HepG2 (cell line): ENCODE measurements around the gene OSER1. TPM values are rescaled to one million over a fixed set of nuclear protein-coding genes. Genes with fewer than 3 reads are reported as not detected.

Source experiments
- ATF7 ChIP-seq, 2 experiments: fragments of 450-650 bp in 1 of 2; sonication (generic) in 1 of 2; formaldehyde crosslinking in 1 of 2; IDR thresholded peaks; 2 replicates each; pipeline versions ENCODE4 v1.4.0 to v1.6.1; 2016 to 2020; ENCODE audit warnings: antibody characterized with exemption in 1 of 2, mild to moderate bottlenecking in 1 of 2, missing genetic modification reagents in 1 of 2
- FOSL1 ChIP-seq: sonication (generic); formaldehyde crosslinking; IDR thresholded peaks from 2 replicates; pipeline ENCODE4 v1.9.0; 2021; ENCODE audit warnings: missing genetic modification reagents, borderline replicate concordance
- KDM5B ChIP-seq: sonication (generic); formaldehyde crosslinking; IDR thresholded peaks from 2 replicates; pipeline ENCODE4 v1.4.0; 2020; ENCODE audit warnings: missing genetic modification reagents, mild to moderate bottlenecking, borderline replicate concordance
- MIER2 ChIP-seq: IDR thresholded peaks from 2 replicates; pipeline ENCODE4 v1.6.1; 2016; ENCODE audit warnings: missing biosample characterization, missing genetic modification reagents
- REL ChIP-seq: sonication (generic); formaldehyde crosslinking; conservative IDR thresholded peaks from 2 replicates; pipeline ENCODE4 v1.8.0; 2022; ENCODE audit warnings: mild to moderate bottlenecking, missing genetic modification reagents, moderate library complexity
- SMAD1 ChIP-seq: sonication (generic); formaldehyde crosslinking; IDR thresholded peaks from 2 replicates; pipeline ENCODE4 v1.4.0; 2020; ENCODE audit warnings: missing genetic modification reagents, low read depth, mild to moderate bottlenecking, borderline replicate concordance
- SP2 ChIP-seq: sonication (generic); formaldehyde crosslinking; IDR thresholded peaks from 2 replicates; pipeline ENCODE4 v1.5.1; 2020; ENCODE audit warnings: mild to moderate bottlenecking, missing genetic modification reagents
- SP5 ChIP-seq: IDR thresholded peaks from 2 replicates; pipeline ENCODE4 v1.6.1; 2016; ENCODE audit warnings: low read depth, borderline replicate concordance
- TMF1 ChIP-seq: sonication (generic); formaldehyde crosslinking; IDR thresholded peaks from 2 replicates; pipeline ENCODE4 v1.8.1; 2022; ENCODE audit warnings: low read depth, missing genetic modification reagents
- WIZ ChIP-seq: sonication (generic); formaldehyde crosslinking; IDR thresholded peaks from 2 replicates; pipeline ENCODE4 v1.5.1; 2020; ENCODE audit warnings: mild to moderate bottlenecking, missing genetic modification reagents
- ZNF224 ChIP-seq: sonication (generic); formaldehyde crosslinking; IDR thresholded peaks from 2 replicates; pipeline ENCODE4 v1.5.0; 2020; ENCODE audit warnings: mild to moderate bottlenecking, missing genetic modification reagents
- ZNF256 ChIP-seq: sonication (generic); formaldehyde crosslinking; conservative IDR thresholded peaks from 2 replicates; pipeline ENCODE4 v1.4.0; 2020; ENCODE audit warnings: missing genetic modification reagents
- ZNF460 ChIP-seq: sonication (generic); formaldehyde crosslinking; IDR thresholded peaks from 2 replicates; pipeline ENCODE4 v1.5.1; 2020; ENCODE audit warnings: missing genetic modification reagents, mild to moderate bottlenecking, borderline replicate concordance
- ZNF615 ChIP-seq: sonication (generic); formaldehyde crosslinking; IDR thresholded peaks from 2 replicates; pipeline ENCODE4 v1.5.0; 2020; ENCODE audit warnings: mild to moderate bottlenecking, missing genetic modification reagents, borderline replicate concordance
- ZNF703 ChIP-seq: sonication (generic); formaldehyde crosslinking; IDR thresholded peaks from 2 replicates; pipeline ENCODE4 v1.5.1; 2020; ENCODE audit warnings: missing genetic modification reagents, mild to moderate bottlenecking, moderate library complexity, borderline replicate concordance
- ZNF792 ChIP-seq: IDR thresholded peaks from 2 replicates; pipeline ENCODE4 v1.6.1; 2016
- ZNF891 ChIP-seq: sonication (generic); formaldehyde crosslinking; IDR thresholded peaks from 2 replicates; pipeline ENCODE4 v1.5.0; 2020; ENCODE audit warnings: mild to moderate bottlenecking, missing genetic modification reagents
- polyA plus RNA-seq, 8 experiments: library from polyadenylated mRNA; depleted of rRNA in 3 of 8; stranded (reverse) in 7 of 8; unstranded in 1 of 8; fragments of >200 nt; fragmentation: Illumina TruSeq in 4 of 8; extraction: Trizol in 4 of 8; gene quantifications; 2 replicates each; pipeline versions ENCODE4 v1.2.1 to v1.2.3, GENCODE V29; 2011 to 2016; ENCODE audit warnings: low read depth in 4 of 8, missing spikeins in 1 of 8, mixed read lengths in 1 of 8; ENCODE audit not compliant: insufficient read depth in 1 of 8
- total RNA-seq, 5 experiments: library from RNA; depleted of rRNA; stranded (reverse); fragments of >200 nt; fragmentation: Illumina TruSeq; extraction: Trizol; gene quantifications; 2 replicates each; pipeline ENCODE4 v1.2.3, GENCODE V29; 2016; ENCODE audit warnings: low read depth in 1 of 5
- TF ChIP-seq, protein P1 (sequence below): sonication (generic); formaldehyde crosslinking; IDR thresholded peaks from 2 replicates; pipeline ENCODE4 v1.4.0; 2020; ENCODE audit warnings: mild to moderate bottlenecking, missing genetic modification reagents
- TF ChIP-seq, protein P2 (sequence below): sonication (generic); formaldehyde crosslinking; IDR thresholded peaks from 2 replicates; pipeline ENCODE4 v1.4.0; 2020; ENCODE audit warnings: mild to moderate bottlenecking, missing genetic modification reagents
- TF ChIP-seq, protein P3 (sequence below): conservative IDR thresholded peaks from 2 replicates; pipeline ENCODE4 v1.6.1; 2018; ENCODE audit warnings: missing genetic modification reagents
- TF ChIP-seq, protein P4 (sequence below), 2 experiments: IDR thresholded peaks; 2 replicates each; pipeline ENCODE4 v1.6.1; 2011 to 2012; ENCODE audit warnings: low read length in 2 of 2, borderline replicate concordance in 1 of 2, low read depth in 1 of 2, mild to moderate bottlenecking in 1 of 2, moderate library complexity in 1 of 2

OSER1 gene
- total and polyA plus RNA-seq, 2 of the 13 experiments (the other 11 are each of a cell fraction or from before 2014, with no cell fraction given) = 71.2 to 71.5 TPM

DNA sequence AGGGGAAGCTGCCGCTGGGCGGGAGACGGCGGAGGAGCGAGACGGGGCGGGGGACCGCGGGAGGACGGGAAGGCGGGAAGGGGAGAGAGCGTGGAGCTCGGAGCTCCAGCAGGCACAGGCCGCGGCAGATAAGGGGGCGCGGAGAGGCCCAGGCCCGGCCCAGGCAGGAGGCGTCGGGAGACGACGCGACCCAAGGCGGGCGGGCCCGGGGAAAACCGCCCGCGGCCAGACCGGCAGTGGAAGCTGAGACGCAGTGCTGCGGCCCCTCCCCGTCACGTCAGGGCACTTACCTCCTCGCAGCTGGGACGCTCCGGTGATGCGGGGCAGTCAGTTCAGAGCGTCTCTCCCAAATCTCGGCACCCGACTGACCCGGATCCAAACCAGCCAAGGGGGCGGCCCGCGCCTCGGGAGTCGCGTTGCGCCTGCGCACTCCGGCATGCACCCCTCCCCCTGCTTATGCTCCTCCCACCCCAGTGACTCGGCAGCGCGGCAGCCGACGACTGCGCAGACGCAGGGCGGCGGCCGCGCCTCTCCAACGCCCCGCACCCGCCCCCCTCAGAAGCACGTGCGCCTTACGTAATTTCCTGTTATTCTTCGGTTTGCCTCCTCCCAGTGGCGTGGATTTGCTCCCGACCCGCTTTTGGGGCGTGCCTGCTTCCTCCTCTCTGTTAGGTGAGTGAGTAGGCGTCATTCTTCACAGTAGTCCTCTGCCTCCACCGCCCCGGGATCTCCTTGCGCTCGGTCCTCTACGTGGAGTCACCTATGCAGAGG lies at the start of gene OSER1 (continued):
- 0 out of 2 replicates have a peak, but pooled peaks have one; percentile 17 for TF ChIP-seq SMAD1 (CRISPR knock-in tag)
- TF ChIP-seq MIER2 = no peak
- TF ChIP-seq ZNF224 (CRISPR knock-in tag) = no peak
- TF ChIP-seq FOSL1 (CRISPR knock-in tag) = no peak
- TF ChIP-seq ZNF891 (CRISPR knock-in tag) = no peak; the same call in none of the 2 replicates
- 0 out of 2 replicates have a peak, but pooled peaks have one; percentile 75 for TF ChIP-seq ZNF615 (CRISPR knock-in tag)
- peak; percentile 78 for TF ChIP-seq TMF1 (CRISPR knock-in tag)
- peak; percentile 77 for TF ChIP-seq ATF7 (IDR thresholded peaks at IDR 0.05)
- TF ChIP-seq ATF7 (CRISPR knock-in tag; IDR thresholded peaks at IDR 0.05) = peak; percentile 77; the same call in 1 of the 2 replicates
- TF ChIP-seq WIZ (CRISPR knock-in tag) = peak; percentile 93; the same call in 1 of the 2 replicates
- TF ChIP-seq, protein P1, sequence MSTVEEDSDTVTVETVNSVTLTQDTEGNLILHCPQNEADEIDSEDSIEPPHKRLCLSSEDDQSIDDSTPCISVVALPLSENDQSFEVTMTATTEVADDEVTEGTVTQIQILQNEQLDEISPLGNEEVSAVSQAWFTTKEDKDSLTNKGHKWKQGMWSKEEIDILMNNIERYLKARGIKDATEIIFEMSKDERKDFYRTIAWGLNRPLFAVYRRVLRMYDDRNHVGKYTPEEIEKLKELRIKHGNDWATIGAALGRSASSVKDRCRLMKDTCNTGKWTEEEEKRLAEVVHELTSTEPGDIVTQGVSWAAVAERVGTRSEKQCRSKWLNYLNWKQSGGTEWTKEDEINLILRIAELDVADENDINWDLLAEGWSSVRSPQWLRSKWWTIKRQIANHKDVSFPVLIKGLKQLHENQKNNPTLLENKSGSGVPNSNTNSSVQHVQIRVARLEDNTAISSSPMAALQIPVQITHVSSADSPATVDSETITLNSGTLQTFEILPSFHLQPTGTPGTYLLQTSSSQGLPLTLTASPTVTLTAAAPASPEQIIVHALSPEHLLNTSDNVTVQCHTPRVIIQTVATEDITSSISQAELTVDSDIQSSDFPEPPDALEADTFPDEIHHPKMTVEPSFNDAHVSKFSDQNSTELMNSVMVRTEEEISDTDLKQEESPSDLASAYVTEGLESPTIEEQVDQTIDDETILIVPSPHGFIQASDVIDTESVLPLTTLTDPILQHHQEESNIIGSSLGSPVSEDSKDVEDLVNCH (CRISPR knock-in tag) = no peak
- peak; percentile 92 for TF ChIP-seq KDM5B (CRISPR knock-in tag)
- TF ChIP-seq, protein P2, sequence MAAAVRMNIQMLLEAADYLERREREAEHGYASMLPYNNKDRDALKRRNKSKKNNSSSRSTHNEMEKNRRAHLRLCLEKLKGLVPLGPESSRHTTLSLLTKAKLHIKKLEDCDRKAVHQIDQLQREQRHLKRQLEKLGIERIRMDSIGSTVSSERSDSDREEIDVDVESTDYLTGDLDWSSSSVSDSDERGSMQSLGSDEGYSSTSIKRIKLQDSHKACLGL = peak; percentile 8; the same call in 1 of the 2 replicates
- peak; percentile 44; the same call in 1 of the 2 replicates for TF ChIP-seq ZNF792
- TF ChIP-seq, protein P3, sequence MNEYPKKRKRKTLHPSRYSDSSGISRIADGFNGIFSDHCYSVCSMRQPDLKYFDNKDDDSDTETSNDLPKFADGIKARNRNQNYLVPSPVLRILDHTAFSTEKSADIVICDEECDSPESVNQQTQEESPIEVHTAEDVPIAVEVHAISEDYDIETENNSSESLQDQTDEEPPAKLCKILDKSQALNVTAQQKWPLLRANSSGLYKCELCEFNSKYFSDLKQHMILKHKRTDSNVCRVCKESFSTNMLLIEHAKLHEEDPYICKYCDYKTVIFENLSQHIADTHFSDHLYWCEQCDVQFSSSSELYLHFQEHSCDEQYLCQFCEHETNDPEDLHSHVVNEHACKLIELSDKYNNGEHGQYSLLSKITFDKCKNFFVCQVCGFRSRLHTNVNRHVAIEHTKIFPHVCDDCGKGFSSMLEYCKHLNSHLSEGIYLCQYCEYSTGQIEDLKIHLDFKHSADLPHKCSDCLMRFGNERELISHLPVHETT (CRISPR knock-in tag) = no peak
- TF ChIP-seq ZNF256 (CRISPR knock-in tag) = peak; percentile 76
- TF ChIP-seq, protein P4, sequence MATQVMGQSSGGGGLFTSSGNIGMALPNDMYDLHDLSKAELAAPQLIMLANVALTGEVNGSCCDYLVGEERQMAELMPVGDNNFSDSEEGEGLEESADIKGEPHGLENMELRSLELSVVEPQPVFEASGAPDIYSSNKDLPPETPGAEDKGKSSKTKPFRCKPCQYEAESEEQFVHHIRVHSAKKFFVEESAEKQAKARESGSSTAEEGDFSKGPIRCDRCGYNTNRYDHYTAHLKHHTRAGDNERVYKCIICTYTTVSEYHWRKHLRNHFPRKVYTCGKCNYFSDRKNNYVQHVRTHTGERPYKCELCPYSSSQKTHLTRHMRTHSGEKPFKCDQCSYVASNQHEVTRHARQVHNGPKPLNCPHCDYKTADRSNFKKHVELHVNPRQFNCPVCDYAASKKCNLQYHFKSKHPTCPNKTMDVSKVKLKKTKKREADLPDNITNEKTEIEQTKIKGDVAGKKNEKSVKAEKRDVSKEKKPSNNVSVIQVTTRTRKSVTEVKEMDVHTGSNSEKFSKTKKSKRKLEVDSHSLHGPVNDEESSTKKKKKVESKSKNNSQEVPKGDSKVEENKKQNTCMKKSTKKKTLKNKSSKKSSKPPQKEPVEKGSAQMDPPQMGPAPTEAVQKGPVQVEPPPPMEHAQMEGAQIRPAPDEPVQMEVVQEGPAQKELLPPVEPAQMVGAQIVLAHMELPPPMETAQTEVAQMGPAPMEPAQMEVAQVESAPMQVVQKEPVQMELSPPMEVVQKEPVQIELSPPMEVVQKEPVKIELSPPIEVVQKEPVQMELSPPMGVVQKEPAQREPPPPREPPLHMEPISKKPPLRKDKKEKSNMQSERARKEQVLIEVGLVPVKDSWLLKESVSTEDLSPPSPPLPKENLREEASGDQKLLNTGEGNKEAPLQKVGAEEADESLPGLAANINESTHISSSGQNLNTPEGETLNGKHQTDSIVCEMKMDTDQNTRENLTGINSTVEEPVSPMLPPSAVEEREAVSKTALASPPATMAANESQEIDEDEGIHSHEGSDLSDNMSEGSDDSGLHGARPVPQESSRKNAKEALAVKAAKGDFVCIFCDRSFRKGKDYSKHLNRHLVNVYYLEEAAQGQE (IDR thresholded peaks at IDR 0.05; ENCODE audit: borderline replicate concordance in 1 of 2, low read depth in 1 of 2, low read length in 2 of 2) = peak in 1 of 2 experiments; percentile 70; a peak in 1 of 4 replicates
- TF ChIP-seq SP5 = peak; percentile 89
- peak; percentile 65 for TF ChIP-seq REL (CRISPR knock-in tag)
- peak; percentile 87; the same call in 1 of the 2 replicates for TF ChIP-seq ZNF703 (CRISPR knock-in tag)
- peak; percentile 64; the same call in 1 of the 2 replicates for TF ChIP-seq SP2 (CRISPR knock-in tag)
- TF ChIP-seq ZNF460 (CRISPR knock-in tag) = peak; percentile 36; the same call in 1 of the 2 replicates
